ENCODE results near the gene IKBKE. TPM values are rescaled to one million over a fixed set of nuclear protein-coding genes. Genes with fewer than 3 reads are reported as not detected.

The IKBKE gene
- polyA plus RNA-seq, 1 donor from 2014 or later, result not detected

GRCh38 chr1:206537141-206537540 is 66.9 kb downstream of the IKBKE start:
- H3K79me2 ChIP-seq (replicated peaks; ENCODE audit: insufficient read depth, low read length), result no peaks in the 10 kb centered on the region
- H3K9ac ChIP-seq (ENCODE audit: low read length), result no peak overlapping the region
- H3K9me3 ChIP-seq (ENCODE audit: low read length), result no peaks in the 10 kb centered on the region
- H3F3A ChIP-seq (ENCODE audit: insufficient read depth, low read length, poor library complexity, severe bottlenecking), result no peaks in the 10 kb centered on the region
- H3K4me2 ChIP-seq (ENCODE audit: low read length), result no peak overlapping the region
- H3K36me3 ChIP-seq (ENCODE audit: insufficient read depth, low read length), result no peaks in the 10 kb centered on the region
- H3K27ac ChIP-seq (ENCODE audit: low read length), result no peak overlapping the region
- no peaks in the 10 kb centered on the region for H3K9me2 ChIP-seq (ENCODE audit: insufficient read depth, low read length)
- no peak for TF ChIP-seq EZH2 (IDR thresholded peaks at IDR 0.05; ENCODE audit: borderline replicate concordance, insufficient read depth, low read length, poor library complexity, severe bottlenecking)
- no peak for TF ChIP-seq CTCF (IDR thresholded peaks at IDR 0.05; ENCODE audit: poor library complexity, severe bottlenecking)
- TF ChIP-seq REST (IDR thresholded peaks at IDR 0.05; ENCODE audit: borderline replicate concordance), result no peak
- no peak for TF ChIP-seq MXI1 (conservative IDR thresholded peaks at IDR 0.05; ENCODE audit: poor library complexity, severe bottlenecking)
- no peak for TF ChIP-seq SMC3 (conservative IDR thresholded peaks at IDR 0.05; ENCODE audit: poor library complexity)
- no peak for TF ChIP-seq EP300 (conservative IDR thresholded peaks at IDR 0.05; ENCODE audit: poor library complexity, severe bottlenecking)
- no peak for TF ChIP-seq RAD21 (conservative IDR thresholded peaks at IDR 0.05)
- TF ChIP-seq POLR2AphosphoS5 (IDR thresholded peaks at IDR 0.05), result no peak
- no peak for TF ChIP-seq TAF1 (IDR thresholded peaks at IDR 0.05; ENCODE audit: low read depth)
- H4K20me1 ChIP-seq (ENCODE audit: insufficient read depth), result no peaks in the 10 kb centered on the region
- H2AFZ ChIP-seq (ENCODE audit: low read depth, low read length), result no peak overlapping the region
- no peaks in the 10 kb centered on the region for H3K27me3 ChIP-seq (ENCODE audit: insufficient read depth, low read depth, low read length)
- no peak overlapping the region for H3K4me3 ChIP-seq (ENCODE audit: low read length)

- Histone ChIP-seq H2AFZ (ENCODE audit: low read depth, low read length) (no peak overlapping the region), H4K20me1 (ENCODE audit: insufficient read depth) (no peaks in the 10 kb centered on the region), H3K4me3 (ENCODE audit: low read length) (no peak overlapping the region), H3K9me2 (ENCODE audit: insufficient read depth, low read length) (no peaks in the 10 kb centered on the region), H3F3A (ENCODE audit: insufficient read depth, low read length, poor library complexity, severe bottlenecking) (no peaks in the 10 kb centered on the region), H3K27ac (ENCODE audit: low read length) (no peak overlapping the region), H3K36me3 (ENCODE audit: insufficient read depth, low read length) (no peaks in the 10 kb centered on the region), H3K9ac (ENCODE audit: low read length) (no peak overlapping the region), H3K27me3 (ENCODE audit: insufficient read depth, low read depth, low read length) (no peaks in the 10 kb centered on the region), H3K4me2 (ENCODE audit: low read length) (no peak overlapping the region), H3K79me2 (replicated peaks; ENCODE audit: insufficient read depth, low read length) (no peaks in the 10 kb centered on the region), H3K9me3 (ENCODE audit: low read length) (no peaks in the 10 kb centered on the region)
- TF ChIP-seq RAD21 (conservative IDR thresholded peaks at IDR 0.05), result no peak
- TF ChIP-seq TAF1 (IDR thresholded peaks at IDR 0.05; ENCODE audit: low read depth), result no peak
- no peak for TF ChIP-seq CTCF (IDR thresholded peaks at IDR 0.05; ENCODE audit: poor library complexity, severe bottlenecking)
- TF ChIP-seq MXI1 (conservative IDR thresholded peaks at IDR 0.05; ENCODE audit: poor library complexity, severe bottlenecking), result no peak
- no peak for TF ChIP-seq EP300 (conservative IDR thresholded peaks at IDR 0.05; ENCODE audit: poor library complexity, severe bottlenecking)
Observed at GRCh38 chr1:206538086-206538770, 68.0 kb downstream of the IKBKE start.
